Esophagus muscularis mucosa (tissue), 3 donors: ENCODE data around the gene TROAP.
A peak's percentile ranks its signal among the peaks of the same experiment; 100 is the strongest.

Experiments
- POLR2A ChIP-seq: fragments of 450-650 bp; IDR thresholded peaks from one replicate; pipeline ENCODE4 v1.6.1; 2017; ENCODE audit warnings: antibody characterized with exemption, moderate library complexity, mild to moderate bottlenecking, low read depth
- TF ChIP-seq, protein P1 (sequence below), 3 experiments: fragments of 200-600 bp in 2 of 3; fragments of 450-650 bp in 1 of 3; sonication (generic) in 2 of 3; IDR thresholded peaks; one replicate each; pipeline ENCODE4 v1.5.1; 2017 to 2019; ENCODE audit warnings: antibody characterized with exemption in 3 of 3, mild to moderate bottlenecking in 2 of 3, moderate library complexity in 1 of 3

DNA sequence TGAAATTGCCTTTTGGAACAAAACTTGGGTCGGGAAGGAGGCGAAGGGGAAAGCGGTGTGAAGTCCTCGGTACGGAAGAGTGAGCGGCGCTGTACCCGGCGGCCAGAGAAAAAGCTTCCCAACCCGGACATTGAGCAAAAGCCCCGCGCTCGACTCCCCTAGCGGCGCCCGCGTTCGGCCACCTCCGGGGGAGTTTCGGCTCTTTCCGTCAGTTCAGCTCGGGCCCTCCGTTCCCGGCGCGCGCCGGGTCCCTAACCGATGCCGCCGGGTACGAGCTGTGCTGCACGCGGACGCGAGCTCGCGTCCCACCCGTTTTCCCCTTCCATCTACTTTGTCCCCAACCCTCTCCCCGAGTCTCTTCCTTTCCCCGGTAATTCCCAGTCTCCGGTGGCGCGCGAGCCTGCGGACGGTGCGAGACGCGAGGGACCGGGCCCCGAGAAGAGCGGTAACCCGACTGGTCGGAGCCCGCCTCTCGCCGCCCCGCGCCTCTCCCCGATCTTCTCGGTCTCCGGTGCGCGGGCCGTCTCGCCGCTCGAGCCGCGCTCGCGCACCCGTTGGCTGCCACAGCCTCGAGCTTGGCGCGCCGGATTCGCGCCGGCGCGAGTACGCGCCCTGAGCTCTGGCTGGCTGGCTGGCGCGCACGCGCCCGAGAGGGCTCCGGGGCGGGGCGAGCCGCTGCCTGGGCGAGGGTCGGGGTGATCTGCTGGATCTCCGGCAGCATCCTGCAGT, 43.8 kb downstream of the TROAP start:
- TF ChIP-seq, protein P1, sequence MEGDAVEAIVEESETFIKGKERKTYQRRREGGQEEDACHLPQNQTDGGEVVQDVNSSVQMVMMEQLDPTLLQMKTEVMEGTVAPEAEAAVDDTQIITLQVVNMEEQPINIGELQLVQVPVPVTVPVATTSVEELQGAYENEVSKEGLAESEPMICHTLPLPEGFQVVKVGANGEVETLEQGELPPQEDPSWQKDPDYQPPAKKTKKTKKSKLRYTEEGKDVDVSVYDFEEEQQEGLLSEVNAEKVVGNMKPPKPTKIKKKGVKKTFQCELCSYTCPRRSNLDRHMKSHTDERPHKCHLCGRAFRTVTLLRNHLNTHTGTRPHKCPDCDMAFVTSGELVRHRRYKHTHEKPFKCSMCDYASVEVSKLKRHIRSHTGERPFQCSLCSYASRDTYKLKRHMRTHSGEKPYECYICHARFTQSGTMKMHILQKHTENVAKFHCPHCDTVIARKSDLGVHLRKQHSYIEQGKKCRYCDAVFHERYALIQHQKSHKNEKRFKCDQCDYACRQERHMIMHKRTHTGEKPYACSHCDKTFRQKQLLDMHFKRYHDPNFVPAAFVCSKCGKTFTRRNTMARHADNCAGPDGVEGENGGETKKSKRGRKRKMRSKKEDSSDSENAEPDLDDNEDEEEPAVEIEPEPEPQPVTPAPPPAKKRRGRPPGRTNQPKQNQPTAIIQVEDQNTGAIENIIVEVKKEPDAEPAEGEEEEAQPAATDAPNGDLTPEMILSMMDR (IDR thresholded peaks at IDR 0.05): peak; percentile 21 to 48 (median 23)
- TF ChIP-seq POLR2A: no peak
